Right lobe of liver (tissue), 4 donors: Measurements from ENCODE around the gene SPTBN1.

Experiments
- CTCF ChIP-seq, 4 donors: fragments of 200-600 bp in 3 of 4; fragments of 450-650 bp in 1 of 4; IDR thresholded peaks; one replicate each; pipeline versions ENCODE4 v1.5.1 to v1.8.0; 2016 to 2022; ENCODE audit warnings: antibody characterized with exemption in 4 of 4, mild to moderate bottlenecking in 2 of 4
- POLR2A ChIP-seq: fragments of 450-650 bp; IDR thresholded peaks from one replicate; pipeline ENCODE4 v1.6.1; 2017; ENCODE audit warnings: antibody characterized with exemption, mild to moderate bottlenecking
- donor health status: DM: no; HTN: no; CAD: no.
- donor health status: DM: no; HTN: no; CAD: no.
- donor health status: DM: no; HTN: yes; CAD: no.

GRCh38 chr2:54595999-54596902 lies 140.1 kb downstream of the SPTBN1 start:
- no peak for TF ChIP-seq CTCF (IDR thresholded peaks at IDR 0.05)
- no peak for TF ChIP-seq POLR2A
